Heart right ventricle (tissue), 16 donors: ENCODE results near the gene DPF3. TPM values are rescaled to one million over a fixed set of nuclear protein-coding genes. Genes with fewer than 3 reads are reported as not detected.

Experiments
- ATAC-seq, 8 donors: fragments of 200-7000 bp; cut with Tn5 transposase; one replicate each; pipeline ENCODE4 v1.9.1; 2020; ENCODE audit warnings: mild to moderate bottlenecking in 8 of 8, moderate library complexity in 8 of 8, moderate number of reproducible peaks in 1 of 8
- DNase-seq, 2 donors: peaks; one replicate each; pipeline ENCODE4 v3.0.0-alpha.2; 2020
- H3K27ac ChIP-seq, 10 donors: fragments of 200-600 bp; sonication (generic) in 2 of 10; one replicate each; pipeline versions ENCODE4 v1.5.0 to v1.8.0; 2020 to 2022; ENCODE audit warnings: mild to moderate bottlenecking in 3 of 10
- H3K27me3 ChIP-seq, 7 donors: fragments of 200-600 bp; one replicate each; pipeline ENCODE4 v1.8.0; 2021 to 2022; ENCODE audit warnings: mild to moderate bottlenecking in 2 of 7
- H3K36me3 ChIP-seq, 9 donors: fragments of 200-600 bp; sonication (generic) in 1 of 9; one replicate each; pipeline versions ENCODE4 v1.5.0 to v1.8.0; 2020 to 2022; ENCODE audit warnings: mild to moderate bottlenecking in 2 of 9
- H3K4me1 ChIP-seq, 9 donors: fragments of 200-600 bp; sonication (generic) in 1 of 9; one replicate each; pipeline versions ENCODE4 v1.5.0 to v1.8.0; 2020 to 2022; ENCODE audit warnings: mild to moderate bottlenecking in 4 of 9
- H3K4me3 ChIP-seq, 10 donors: fragments of 200-600 bp; sonication (generic) in 2 of 10; one replicate each; pipeline versions ENCODE4 v1.5.0 to v1.8.0; 2020 to 2022; ENCODE audit warnings: mild to moderate bottlenecking in 7 of 10, moderate library complexity in 2 of 10
- H3K9me3 ChIP-seq, 11 donors: fragments of 200-600 bp in 10 of 11; sonication (generic) in 2 of 11; one replicate each; pipeline versions ENCODE4 v1.5.0 to v1.8.0; 2013 to 2022; ENCODE audit warnings: mild to moderate bottlenecking in 2 of 11, control low read depth in 1 of 11, moderate library complexity in 1 of 11
- CTCF ChIP-seq, 9 donors: fragments of 200-600 bp; sonication (generic) in 2 of 9; IDR thresholded peaks; one replicate each; pipeline versions ENCODE4 v1.5.0 to v1.8.0; 2021 to 2022; ENCODE audit warnings: antibody characterized with exemption in 9 of 9, mild to moderate bottlenecking in 5 of 9, moderate library complexity in 1 of 9
- WGBS, 2 donors: extraction: QIAGEN DNeasy Blood & Tissue Kit; methylation state at CpG; one replicate each; pipeline ENCODE4 v1.1.7; 2013; ENCODE audit warnings: inconsistent platforms in 1 of 2; 5-methylcytosine and 5-hydroxymethylcytosine counted together
- intact Hi-C, 10 donors: fragments of 100-400 bp; cut with DNase I; formaldehyde crosslinking; loops; one replicate each; pipeline versions ENCODE4 v1.11.1 to v1.14.2; 2022
- polyA plus RNA-seq, 2 donors: library from polyadenylated mRNA; stranded (reverse); fragments of 200-250 nt; gene quantifications; one replicate each; pipeline ENCODE4 v1.2.3, GENCODE V29; 2013
- total RNA-seq, 10 donors: library from RNA; stranded (reverse); fragmentation: NEBNext Ultra II Directional in 3 of 10; extraction: Animal tissue kit (Norgen Biotek cat#: 25700) in 3 of 10; gene quantifications; one replicate each; pipeline versions ENCODE4 v1.2.1 to v1.2.4, GENCODE V29; 2021 to 2023
- donor health status: Arrhythmogenic right ventricular cardiomyopathy.
- donor health status: ischemic (EF 13 %, LVEDD 7.1; RV severe dilation, severe dysfunction).
- donor health status: healthy with polysubstance abuse.
- donor health status: DM: no; HTN: yes; CAD: no.
- donor health status: DM: no; HTN: no; CAD: no.
- donor health status: ischemic (EF 25% LVEDD 6.9; RV normal size, moderate dysfunction).
- donor health status: ischemic (EF 25% LVEDD 5.7; RV mildly dilated, moderate dysfunction).
- donor health status: healthy.
- donor health status: DM: yes; HTN: yes; CAD: no.
- donor health status: Ischemic cardiomyopathy.
- donor health status: ischemic (EF 35%, LVEDD 5.7; RV mildly dilated, moderate dysfunction).
- donor health status: nonischemic (EF 11% LVEDD 7.7; RV severe dilation, severe dysfunction).
- donor health status: DM: yes; HTN: yes; CAD: no.
- donor health status: PGD.
- donor health status: ischemic (EF 29% LVEDD 5.4; RV normal size, mild dysfunction).
- donor health status: nonischemic (EF 23%, LVEDD 6.1; RV moderate dilation, normal function).

DPF3 gene
- total and polyA plus RNA-seq, 12 donors = 3.8 to 52.3 (median 35.6) TPM

GRCh38 chr14:72582582-72582981 lies 311.3 kb downstream of the DPF3 start:
- Histone ChIP-seq H3K4me1 (no peaks in the 10 kb centered on the region), H3K36me3 (no peaks in the 10 kb centered on the region), H3K4me3 (no peak overlapping the region), H3K27ac (no peak overlapping the region), H3K27me3 (no peaks in the 10 kb centered on the region), H3K9me3 (no peaks in the 10 kb centered on the region)
- intact Hi-C loops = no loop called here
- WGBS, 2 donors = 69 to 96% methylated on average over 1 of the region's 1 CpG
- ATAC-seq (no peak), DNase-seq (no peak)
- no peak for TF ChIP-seq CTCF (IDR thresholded peaks at IDR 0.05)

GRCh38 chr14:72578514-72578913 lies 315.4 kb downstream of the DPF3 start:
- intact Hi-C loops = no loop called here

GRCh38 chr14:72577521-72577920 lies 316.4 kb downstream of the DPF3 start:
- Histone ChIP-seq H3K27me3 (peaks cover 0 to 6% (median 0%) of the 10 kb centered on the region in 7 donors), H3K9me3 (no peaks in the 10 kb centered on the region), H3K36me3 (no peaks in the 10 kb centered on the region), H3K4me3 (no peak overlapping the region), H3K27ac (no peak overlapping the region), H3K4me1 (peaks cover 0 to 3% (median 0%) of the 10 kb centered on the region in 9 donors)
- ATAC-seq = no peak
- intact Hi-C loops = no loop called here
- no peak for DNase-seq
- no peak for TF ChIP-seq CTCF (IDR thresholded peaks at IDR 0.05)
- WGBS, 2 donors = 79 to 82% methylated on average over 5 of the region's 5 CpGs

More at GRCh38 chr14:72578514-72578913, 315.4 kb downstream of the DPF3 start:
- Histone ChIP-seq H3K36me3 (no peaks in the 10 kb centered on the region), H3K4me1 (peaks cover 0 to 3% (median 0%) of the 10 kb centered on the region in 9 donors), H3K9me3 (no peaks in the 10 kb centered on the region), H3K4me3 (no peak overlapping the region), H3K27me3 (peaks cover 0 to 6% (median 0%) of the 10 kb centered on the region in 7 donors), H3K27ac (no peak overlapping the region)
- DNase-seq (no peak), ATAC-seq (no peak)
- 91 to 93% methylated on average over 5 of the region's 5 CpGs for WGBS, 2 donors
- no peak for TF ChIP-seq CTCF (IDR thresholded peaks at IDR 0.05)

GRCh38 chr14:72576258-72576657 lies 317.6 kb downstream of the DPF3 start:
- Histone ChIP-seq H3K4me3 (no peak overlapping the region), H3K27me3 (peaks cover 0 to 6% (median 0%) of the 10 kb centered on the region in 7 donors), H3K36me3 (no peaks in the 10 kb centered on the region), H3K9me3 (no peaks in the 10 kb centered on the region), H3K4me1 (peaks cover 0 to 3% (median 0%) of the 10 kb centered on the region in 9 donors), H3K27ac (no peak overlapping the region)
- no peak for TF ChIP-seq CTCF (IDR thresholded peaks at IDR 0.05)
- ATAC-seq (no peak), DNase-seq (no peak)
- intact Hi-C loops = no loop called here
- 64 to 69% methylated on average over 1 of the region's 1 CpG for WGBS, 2 donors
